NCI-H128 (cell line): ENCODE measurements around the gene FAM227A.

ENCODE experiments used
- DNase-seq: peaks from one replicate; lab custom pipeline; 2025; ENCODE audit not compliant: unreplicated experiment; lab: John Stamatoyannopoulos, UW

FAM227A gene

DNA sequence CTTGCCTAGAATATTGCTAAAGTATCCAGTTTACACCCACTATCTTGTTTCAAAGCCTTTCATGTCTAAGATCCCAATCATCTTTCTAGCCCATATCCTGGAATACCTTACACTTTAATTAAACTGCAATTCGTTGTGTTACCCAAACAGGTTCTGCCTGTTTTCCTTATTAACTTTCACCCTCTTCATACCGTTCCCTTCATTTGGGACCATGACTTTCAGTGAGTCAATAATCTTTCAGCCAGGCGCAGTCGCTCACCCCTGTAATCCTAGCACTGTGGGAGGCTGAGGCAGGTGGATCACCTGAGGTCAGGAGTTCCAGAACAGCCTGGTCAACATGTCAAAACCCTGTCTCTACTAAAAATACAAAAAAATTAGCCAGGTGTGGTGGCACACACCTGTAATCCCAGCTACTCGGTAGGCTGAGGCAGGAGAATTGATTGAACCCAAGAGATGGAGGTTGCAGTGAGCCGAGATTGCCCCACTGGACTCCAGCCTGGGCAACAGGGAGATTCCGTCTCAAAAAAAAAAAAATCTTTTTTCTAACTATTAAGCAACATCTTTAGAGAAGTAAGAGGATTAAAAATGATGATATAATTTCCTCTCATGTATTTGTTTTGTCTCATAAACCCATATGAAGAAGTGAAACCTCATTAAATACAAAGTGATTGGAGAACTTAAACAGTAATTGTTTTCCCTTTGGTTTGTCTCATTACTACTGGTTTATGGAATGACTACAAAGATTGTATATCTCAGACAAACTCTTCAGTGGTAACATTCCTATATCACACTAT is 106.9 kb downstream of the FAM227A start:
- DNase-seq: no peak

DNA sequence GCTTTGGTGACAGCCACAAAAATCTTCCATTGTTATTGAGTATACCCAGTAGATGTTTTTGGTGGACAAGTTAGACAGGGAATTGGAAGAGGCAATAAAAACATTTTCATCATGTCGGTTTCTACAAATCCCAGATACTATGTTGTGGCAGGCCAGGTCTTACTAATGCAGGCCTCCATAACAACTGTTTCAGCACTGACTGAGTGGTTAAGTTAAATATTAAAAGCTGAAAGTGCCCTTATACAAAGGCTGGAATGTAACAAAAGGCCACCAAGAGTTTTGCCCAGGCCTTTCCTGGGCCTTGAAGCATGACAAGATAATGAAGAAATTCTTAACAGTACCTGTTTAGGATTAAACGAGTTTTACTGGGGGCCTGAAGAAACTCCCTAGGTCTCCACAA is 115.5 kb downstream of the FAM227A start:
- DNase-seq: no peak

DNA sequence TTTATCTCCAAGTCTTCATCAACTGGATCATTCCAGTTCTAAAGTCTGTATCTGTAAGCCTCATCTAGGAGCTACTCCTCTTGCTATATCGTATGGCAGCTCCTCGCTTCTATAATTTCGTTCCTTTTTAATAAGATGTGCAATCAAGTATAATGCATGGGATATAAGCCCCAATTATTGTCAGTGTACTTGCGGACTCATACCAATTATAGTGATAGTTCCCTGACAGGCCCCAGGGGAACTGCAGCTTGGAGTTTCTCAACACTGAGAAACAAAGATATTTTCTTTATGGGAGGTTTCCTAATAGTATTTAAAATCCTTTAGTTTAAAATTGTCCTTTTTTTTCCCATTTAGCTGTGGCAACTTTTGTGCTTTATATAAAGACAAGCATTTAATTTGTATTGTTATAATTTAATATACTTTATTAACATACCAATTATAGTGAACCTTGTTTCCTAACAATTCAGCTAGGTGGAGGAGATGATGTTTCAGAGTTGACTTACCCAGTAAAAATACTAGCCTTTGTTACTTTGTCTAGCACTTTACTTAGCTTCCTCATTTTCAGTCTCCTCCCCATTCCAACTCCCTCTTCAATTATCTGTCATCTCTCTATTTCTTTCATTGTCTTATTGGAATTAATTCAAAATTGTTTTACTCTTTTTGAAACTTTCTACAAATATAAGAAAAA is 124.8 kb downstream of the FAM227A start:
- DNase-seq: no peak
